ENCODE measurements around the gene GATAD2A. TPM values are rescaled to one million over a fixed set of nuclear protein-coding genes. Genes with fewer than 3 reads are reported as not detected.

The GATAD2A gene
- total and polyA plus RNA-seq, 2 of the 8 experiments (the other 6 are each of a cell fraction or from before 2014, with no cell fraction given): 38.4 to 205 TPM

DNA sequence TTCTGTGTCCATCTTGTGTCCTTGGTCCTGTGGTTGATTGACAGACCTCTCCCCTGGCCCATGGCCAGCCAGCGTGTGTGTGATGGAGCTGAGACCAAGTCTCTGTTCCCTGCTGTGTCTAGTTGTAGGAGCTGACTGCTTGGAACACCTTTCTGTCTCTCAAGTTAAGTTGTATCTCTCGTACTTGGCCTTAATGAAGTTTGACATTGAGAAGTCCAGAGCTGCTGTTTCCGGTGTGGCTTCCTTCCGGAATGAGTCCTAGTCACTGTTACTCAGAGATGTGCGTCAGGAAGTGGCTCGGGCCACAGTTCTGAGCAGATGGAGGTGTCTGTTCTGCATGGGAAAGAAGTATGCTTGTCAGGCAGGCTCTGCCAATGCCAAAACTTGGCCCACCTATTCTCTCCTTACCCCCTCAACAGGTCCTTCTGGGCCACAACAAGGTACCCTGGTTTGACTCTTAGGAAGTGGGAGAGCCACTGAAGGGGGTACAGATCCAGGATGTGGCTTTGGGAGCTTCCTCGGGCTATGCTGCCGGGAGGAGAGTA, 54.3 kb downstream of the GATAD2A start:
- H4K8ac ChIP-seq (ENCODE audit: extremely low read depth, insufficient read depth, low read length): no peak overlapping the region
- no peak overlapping the region for H3K14ac ChIP-seq (ENCODE audit: insufficient read length)
- no peak overlapping the region for H3K4ac ChIP-seq (replicated peaks; ENCODE audit: insufficient read length, low read depth, low read length)
- FAIRE-seq: no peak
- H3K9ac ChIP-seq (replicated peaks in 1 of 4; ENCODE audit: extremely low read depth in 1 of 4, low read depth in 3 of 4, low read length in 3 of 4): no peak overlapping the region
- H3K23ac ChIP-seq (ENCODE audit: insufficient read length): no peak overlapping the region
- no peak overlapping the region for H3K4me3 ChIP-seq (ENCODE audit: extremely low read depth in 1 of 4, insufficient read depth in 2 of 4, low read depth in 3 of 4, low read length in 4 of 4)
- H2AFZ ChIP-seq (ENCODE audit: low read length): no peak overlapping the region
- H3K79me1 ChIP-seq (ENCODE audit: low read depth, low read length): peaks cover 35% of the 10 kb centered on the region
- peaks cover 2% of the 10 kb centered on the region; the same call in 1 of the 2 replicates for H3K23me2 ChIP-seq (ENCODE audit: low read depth, low read length)
- ChIA-PET CTCF (ENCODE audit: partially characterized antibody) (interaction anchor here (0.6 to 2.4 kb wide), 9 partner anchors 10 to 73 kb away, joined by 3 to 8 read pairs (median 4); no protein-coding TSS in a partner anchor), POLR2A (ENCODE audit: partially characterized antibody) (interaction anchor here (1.2 kb wide), 2 partner anchors 10 to 54 kb away, joined by 3 to 6 read pairs; partner anchors contain the start of gene GATAD2A)
- peaks cover 19 to 92% of the 10 kb centered on the region in 2 experiments for H3K79me2 ChIP-seq (ENCODE audit: control insufficient read depth in 1 of 2, insufficient read depth in 2 of 2, low read length in 2 of 2)
- WGBS, 2 experiments (ENCODE audit: extremely low coverage in 1 of 2, insufficient coverage in 1 of 2, insufficient read length in 1 of 2, insufficient replicate concordance in 2 of 2, low coverage in 1 of 2, low lambda C conversion rate in 2 of 2, missing lambda C conversion rate in 1 of 2): 86% methylated on average over 8 of the region's 8 CpGs; no CpG with 5 or more reads in 1 of the 2 experiments
- H4K5ac ChIP-seq (ENCODE audit: insufficient read length, low read depth, low read length): no peak overlapping the region
- 0 out of 2 replicates have a peak overlapping the region, but pooled peaks have one; percentile 82 for H2BK5ac ChIP-seq (ENCODE audit: low read depth, low read length)
- DNase-seq (ENCODE audit: low read depth in 1 of 2, low spot score in 2 of 2): no peak
- H3K18ac ChIP-seq (ENCODE audit: extremely low read depth, low read length): peak overlapping the region; percentile 55; the same call in 1 of the 2 replicates
- H3K9me3 ChIP-seq (ENCODE audit: insufficient read depth in 2 of 2, low read depth in 1 of 2, low read length in 1 of 2): no peaks in the 10 kb centered on the region
- 0 out of 2 replicates have a peak overlapping the region, but pooled peaks have one; percentile 61 for H2BK15ac ChIP-seq (ENCODE audit: low read length)
- no peak overlapping the region for H2BK120ac ChIP-seq (replicated peaks; ENCODE audit: low read depth, low read length)
- H3K4me1 ChIP-seq (replicated peaks in 1 of 4; ENCODE audit: control insufficient read depth in 3 of 4, insufficient read depth in 4 of 4, low read length in 3 of 4): peaks cover 36 to 55% (median 47%) of the 10 kb centered on the region in 4 experiments
- peak overlapping the region in 1 of 2 experiments; percentile 69; a peak in 1 of 4 replicates for H3K4me2 ChIP-seq (ENCODE audit: insufficient read depth in 1 of 2, low read depth in 2 of 2, low read length in 2 of 2)
- peak overlapping the region; percentile 12; the same call in 1 of the 2 replicates for H2AK5ac ChIP-seq (ENCODE audit: low read depth, low read length)
- no peaks in the 10 kb centered on the region; a peak in 1 of 7 replicates for H3K27me3 ChIP-seq (replicated peaks in 1 of 4; ENCODE audit: control insufficient read depth in 3 of 4, extremely low read depth in 1 of 4, insufficient read depth in 3 of 4, low read length in 3 of 4)
- H2BK20ac ChIP-seq (ENCODE audit: low read length): no peak overlapping the region
- H4K91ac ChIP-seq (replicated peaks; ENCODE audit: insufficient read length, low read length): no peak overlapping the region
- no peak overlapping the region for H3K27ac ChIP-seq (ENCODE audit: low read depth, low read length)
- peaks cover 44 to 54% of the 10 kb centered on the region in 2 experiments for H4K20me1 ChIP-seq (replicated peaks in 1 of 2; ENCODE audit: control insufficient read depth in 1 of 2, insufficient read depth in 2 of 2, low read length in 2 of 2)
- no peaks in the 10 kb centered on the region for H3K36me3 ChIP-seq (ENCODE audit: control insufficient read depth in 2 of 4, insufficient read depth in 4 of 4, low read length in 3 of 4)
- no peak overlapping the region for H3K56ac ChIP-seq (replicated peaks; ENCODE audit: insufficient read length, low read depth, low read length)
- H2BK12ac ChIP-seq (ENCODE audit: low read depth, low read length): 0 out of 2 replicates have a peak overlapping the region, but pooled peaks have one; percentile 46
- TF ChIP-seq NANOG (IDR thresholded peaks at IDR 0.05; ENCODE audit: insufficient read depth, low read depth, low read length, poor library complexity, severe bottlenecking): no peak
- TF ChIP-seq TBP (IDR thresholded peaks at IDR 0.05; ENCODE audit: low read depth, low read length): no peak
- no peak for TF ChIP-seq KDM1A (IDR thresholded peaks at IDR 0.05; ENCODE audit: borderline replicate concordance, low read length)
- TF ChIP-seq RNF2 (IDR thresholded peaks at IDR 0.05; ENCODE audit: borderline replicate concordance, low read depth, low read length, missing control alignments, poor library complexity, severe bottlenecking): no peak
- no peak for TF ChIP-seq SP2 (IDR thresholded peaks at IDR 0.05; ENCODE audit: low read length)
- TF ChIP-seq, protein P1, sequence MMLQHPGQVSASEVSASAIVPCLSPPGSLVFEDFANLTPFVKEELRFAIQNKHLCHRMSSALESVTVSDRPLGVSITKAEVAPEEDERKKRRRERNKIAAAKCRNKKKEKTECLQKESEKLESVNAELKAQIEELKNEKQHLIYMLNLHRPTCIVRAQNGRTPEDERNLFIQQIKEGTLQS (IDR thresholded peaks at IDR 0.05; ENCODE audit: insufficient read depth, low read depth, low read length): no peak
- no peak for TF ChIP-seq SIN3A (conservative IDR thresholded peaks at IDR 0.05 in 1 of 2, IDR thresholded peaks at IDR 0.05 in 1 of 2; ENCODE audit: low read depth in 1 of 2, low read length in 2 of 2)
- TF ChIP-seq POLR2AphosphoS5 (IDR thresholded peaks at IDR 0.05; ENCODE audit: low read depth, low read length): no peak
- TF ChIP-seq BRCA1 (IDR thresholded peaks at IDR 0.05; ENCODE audit: low read depth, low read length): no peak
- no peak for TF ChIP-seq PHF8 (conservative IDR thresholded peaks at IDR 0.05; ENCODE audit: low read depth, low read length)
- no peak for TF ChIP-seq CEBPB (IDR thresholded peaks at IDR 0.05; ENCODE audit: low read depth, low read length)

Data from H1 (cell line).